ENCODE results near the gene VDAC2. TPM values are rescaled to one million over a fixed set of nuclear protein-coding genes. Genes with fewer than 3 reads are reported as not detected.

VDAC2 gene
- total RNA-seq, 2 experiments from 2014 or later: 81.4 to 182 TPM

GRCh38 chr10:75209086-75209920, 1.3 kb upstream of the VDAC2 start:
- CTCF ChIA-PET (ENCODE audit: unreplicated experiment): interaction anchor here (0.5 to 1.1 kb wide), 2 partner anchors 22 to 44 kb away, joined by 3 read pairs; no protein-coding TSS in a partner anchor
- BruUV-seq (replicated peaks): no TSS peak
- TF ChIP-seq CTCF (conservative IDR thresholded peaks at IDR 0.05; ENCODE audit: low read length) (no peak), EZH2phosphoT487 (IDR thresholded peaks at IDR 0.05; ENCODE audit: borderline replicate concordance, low read depth, low read length) (no peak)
- Histone ChIP-seq H3K4me2 (ENCODE audit: low read length) (peak overlapping the region; percentile 94), H3K9me3 (ENCODE audit: low read length) (no peaks in the 10 kb centered on the region), H3K4me3 (ENCODE audit: low read depth, low read length, poor library complexity, severe bottlenecking) (peak overlapping the region; percentile 96), H3K4me1 (ENCODE audit: insufficient read depth, low read length, poor library complexity, severe bottlenecking) (peaks cover 19% of the 10 kb centered on the region), H3K79me2 (ENCODE audit: insufficient read depth, low read depth, low read length) (peaks cover 34% of the 10 kb centered on the region), H3K27ac (ENCODE audit: low read depth, low read length, poor library complexity, severe bottlenecking) (peak overlapping the region; percentile 75), H3K9me2 (ENCODE audit: insufficient read depth, low read length) (no peaks in the 10 kb centered on the region), H4K20me1 (ENCODE audit: insufficient read depth, low read length) (peaks cover 10% of the 10 kb centered on the region; the same call in 1 of the 2 replicates), H3K36me3 (ENCODE audit: insufficient read depth, low read length) (peaks cover 31% of the 10 kb centered on the region), H2AFZ (ENCODE audit: low read length) (peak overlapping the region; percentile 83)
- intact Hi-C loops (cut with micrococcal nuclease; ENCODE audit: unreplicated experiment): no loop called here
- POLR2A ChIA-PET: interaction anchor here (0.5 to 2.4 kb wide), 9 partner anchors 8 to 1315 kb away, joined by 3 to 20 read pairs (median 3); no protein-coding TSS in a partner anchor
- DNase-seq (ENCODE audit: low spot score): no peak

- Histone ChIP-seq H3K27ac (ENCODE audit: low read depth, low read length, poor library complexity, severe bottlenecking) (peak overlapping the region; percentile 75), H2AFZ (ENCODE audit: low read length) (peak overlapping the region; percentile 83), H3K79me2 (ENCODE audit: insufficient read depth, low read depth, low read length) (peaks cover 40% of the 10 kb centered on the region), H3K36me3 (ENCODE audit: insufficient read depth, low read length) (peaks cover 37% of the 10 kb centered on the region), H3K4me3 (ENCODE audit: low read depth, low read length, poor library complexity, severe bottlenecking) (peak overlapping the region; percentile 96), H3K4me2 (ENCODE audit: low read length) (peak overlapping the region; percentile 94), H3K9me2 (ENCODE audit: insufficient read depth, low read length) (no peaks in the 10 kb centered on the region), H4K20me1 (ENCODE audit: insufficient read depth, low read length) (peaks cover 11% of the 10 kb centered on the region; the same call in 1 of the 2 replicates), H3K9me3 (ENCODE audit: low read length) (no peaks in the 10 kb centered on the region), H3K4me1 (ENCODE audit: insufficient read depth, low read length, poor library complexity, severe bottlenecking) (peaks cover 19% of the 10 kb centered on the region)
- ChIA-PET POLR2A (interaction anchor here (0.5 to 2.4 kb wide), 9 partner anchors 9 to 1316 kb away, joined by 3 to 20 read pairs (median 3); no protein-coding TSS in a partner anchor), CTCF (ENCODE audit: unreplicated experiment) (interaction anchor here (0.5 to 1.1 kb wide), 2 partner anchors 21 to 44 kb away, joined by 3 read pairs; no protein-coding TSS in a partner anchor)
- peak; percentile 73 for DNase-seq (ENCODE audit: low spot score)
- BruUV-seq (replicated peaks): TSS peak; percentile 89
- intact Hi-C loops (cut with micrococcal nuclease; ENCODE audit: unreplicated experiment): loop anchor here (1.0 to 5.0 kb wide), 3 partner anchors 22 to 98 kb away; partner anchors contain the start of gene SAMD8
- TF ChIP-seq EZH2phosphoT487 (IDR thresholded peaks at IDR 0.05; ENCODE audit: borderline replicate concordance, low read depth, low read length): no peak
- TF ChIP-seq CTCF (conservative IDR thresholded peaks at IDR 0.05; ENCODE audit: low read length): no peak
Observed at GRCh38 chr10:75209921-75210281, 695 bp upstream of the VDAC2 start.

Data from OCI-LY7 (cell line).